ENCODE measurements around the gene CFDP1.

DNA sequence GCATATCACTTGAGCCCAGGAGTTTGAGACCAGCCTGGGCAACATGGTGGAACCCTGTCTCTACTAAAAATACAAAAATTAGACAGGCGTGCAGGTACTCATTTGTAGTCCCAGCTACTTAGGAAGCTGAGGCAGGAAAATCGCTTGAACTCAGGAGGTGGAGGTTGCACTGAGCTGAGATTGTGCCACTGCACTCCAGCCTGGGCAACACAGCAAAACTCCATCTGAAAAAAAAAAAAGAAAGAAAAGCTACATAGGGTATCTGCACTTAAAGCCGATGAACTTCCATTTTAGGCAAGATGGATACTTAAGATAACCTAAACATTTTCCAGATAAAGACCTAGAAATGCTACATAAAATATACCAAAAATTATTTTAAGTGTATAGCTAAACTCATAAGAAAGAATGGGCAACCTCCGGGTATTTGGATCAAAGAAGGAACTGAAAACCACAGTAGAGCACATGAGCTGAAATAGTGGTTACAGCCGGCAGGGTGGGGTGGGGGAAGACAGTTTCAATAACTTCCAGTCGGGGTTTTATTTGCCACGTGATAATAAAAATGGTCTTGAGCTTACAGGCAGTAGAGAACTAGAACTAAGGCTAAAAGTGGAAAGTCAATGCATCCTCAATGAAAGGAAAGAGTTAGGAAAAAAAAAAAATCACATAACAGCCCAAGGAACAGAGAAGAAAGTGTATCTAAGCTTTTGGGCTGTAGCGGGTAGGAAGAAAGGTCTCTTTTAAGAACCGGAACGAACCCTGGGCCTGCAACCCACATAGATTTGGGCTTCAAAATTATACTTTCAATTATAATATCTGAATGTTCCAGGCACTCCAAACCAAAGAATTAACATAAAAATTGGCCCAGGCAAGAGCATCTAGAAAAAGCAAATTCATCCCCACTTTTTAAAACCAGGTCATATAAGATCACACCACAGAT, 53.1 kb downstream of the CFDP1 start:
- TF ChIP-seq, protein P1, sequence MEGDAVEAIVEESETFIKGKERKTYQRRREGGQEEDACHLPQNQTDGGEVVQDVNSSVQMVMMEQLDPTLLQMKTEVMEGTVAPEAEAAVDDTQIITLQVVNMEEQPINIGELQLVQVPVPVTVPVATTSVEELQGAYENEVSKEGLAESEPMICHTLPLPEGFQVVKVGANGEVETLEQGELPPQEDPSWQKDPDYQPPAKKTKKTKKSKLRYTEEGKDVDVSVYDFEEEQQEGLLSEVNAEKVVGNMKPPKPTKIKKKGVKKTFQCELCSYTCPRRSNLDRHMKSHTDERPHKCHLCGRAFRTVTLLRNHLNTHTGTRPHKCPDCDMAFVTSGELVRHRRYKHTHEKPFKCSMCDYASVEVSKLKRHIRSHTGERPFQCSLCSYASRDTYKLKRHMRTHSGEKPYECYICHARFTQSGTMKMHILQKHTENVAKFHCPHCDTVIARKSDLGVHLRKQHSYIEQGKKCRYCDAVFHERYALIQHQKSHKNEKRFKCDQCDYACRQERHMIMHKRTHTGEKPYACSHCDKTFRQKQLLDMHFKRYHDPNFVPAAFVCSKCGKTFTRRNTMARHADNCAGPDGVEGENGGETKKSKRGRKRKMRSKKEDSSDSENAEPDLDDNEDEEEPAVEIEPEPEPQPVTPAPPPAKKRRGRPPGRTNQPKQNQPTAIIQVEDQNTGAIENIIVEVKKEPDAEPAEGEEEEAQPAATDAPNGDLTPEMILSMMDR (conservative IDR thresholded peaks at IDR 0.05; ENCODE audit: low read depth, low read length): no peak
- TF ChIP-seq EZH2phosphoT487 (IDR thresholded peaks at IDR 0.05; ENCODE audit: borderline replicate concordance, low read length): no peak

Measured in PC-3 (cell line).